HG03196 (cell line): ENCODE data around the gene GATA5.

Experiments used
- ATAC-seq: cut with Tn5 transposase; IDR thresholded peaks from one replicate; pipeline ENCODE4 v1.9.1; 2021; ENCODE audit not compliant: unreplicated experiment

GATA5 gene

DNA sequence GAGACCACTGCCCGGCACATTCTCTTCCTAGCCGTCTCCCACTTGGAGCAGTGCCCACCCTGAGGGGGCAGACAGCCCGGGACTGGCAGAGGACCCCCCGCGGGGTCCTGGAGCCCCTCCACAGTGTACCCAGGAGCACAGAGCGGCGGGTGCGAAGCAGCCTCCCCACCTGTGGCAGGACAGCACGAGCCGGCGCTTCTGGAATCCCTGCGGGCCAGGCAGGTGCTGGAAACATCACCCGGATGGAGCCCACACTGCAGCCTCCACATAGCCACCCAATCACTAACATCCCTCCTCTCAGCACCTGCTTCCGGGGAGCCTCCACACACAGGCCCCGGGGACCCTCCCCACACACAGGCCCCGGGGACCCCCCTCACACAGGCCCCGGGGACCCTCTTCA lies 18.7 kb downstream of the GATA5 start:
- ATAC-seq = no peak

DNA sequence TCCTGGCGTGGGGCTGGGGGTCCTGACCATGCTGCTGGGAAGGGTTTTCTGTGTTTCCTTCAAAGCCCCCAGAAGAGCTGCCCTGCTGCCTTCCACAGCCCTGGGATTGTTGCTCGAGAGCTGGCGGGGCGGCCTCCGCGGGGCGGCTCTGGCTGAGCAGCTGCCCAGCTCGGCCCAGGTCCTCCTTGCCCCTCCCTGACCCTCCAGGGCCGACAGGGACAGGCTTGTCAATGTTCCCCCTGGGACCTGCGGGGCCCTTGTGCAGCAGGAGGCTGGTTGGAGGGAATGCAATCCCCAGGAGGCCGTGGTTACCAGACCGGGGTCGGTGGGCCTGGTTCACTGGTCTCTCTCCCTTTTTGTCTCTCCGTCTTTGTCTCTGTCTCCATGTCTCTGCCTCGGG lies 19.9 kb downstream of the GATA5 start:
- no peak for ATAC-seq

DNA sequence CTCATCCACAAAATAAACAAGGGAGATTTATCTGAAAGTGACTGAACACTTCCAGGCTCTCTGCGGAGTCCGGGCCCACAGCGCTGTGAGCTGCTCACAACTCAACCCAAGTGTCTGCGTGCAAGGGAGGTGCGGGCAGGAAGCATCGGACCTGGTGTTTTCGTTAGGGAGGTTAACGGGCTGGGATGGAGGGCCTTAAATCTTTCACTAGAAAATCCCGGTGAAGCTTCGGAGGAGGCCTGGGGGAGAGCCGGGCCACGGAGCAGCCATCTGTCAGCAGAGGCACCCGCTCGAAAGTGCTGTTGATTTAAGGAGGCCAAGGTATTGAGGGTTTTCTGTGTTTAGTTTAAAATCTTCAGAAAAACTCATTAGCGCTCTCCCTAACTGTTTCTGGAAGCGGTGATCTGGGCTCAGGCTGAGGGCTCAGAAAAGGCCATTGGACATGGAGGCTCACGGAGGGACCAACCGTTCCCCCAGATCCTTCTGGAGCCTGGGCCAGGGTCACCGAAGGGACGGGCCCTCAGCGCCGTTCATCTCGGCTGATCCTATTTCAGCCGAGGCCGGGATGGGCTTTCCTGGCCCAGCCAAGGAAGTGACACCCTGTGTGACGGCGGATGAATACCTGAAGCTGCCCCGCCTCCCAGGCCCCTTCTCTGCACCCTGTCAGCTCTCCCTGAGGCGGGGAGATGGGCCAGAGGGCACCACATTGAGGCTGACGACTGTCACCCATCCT lies 20.7 kb downstream of the GATA5 start:
- no peak for ATAC-seq

GRCh38 chr20:62453186-62453808 lies 22.5 kb downstream of the GATA5 start:
- no peak for ATAC-seq

- no peak for ATAC-seq
Measured at GRCh38 chr20:62452475-62453095, 23.2 kb downstream of the GATA5 start.

DNA sequence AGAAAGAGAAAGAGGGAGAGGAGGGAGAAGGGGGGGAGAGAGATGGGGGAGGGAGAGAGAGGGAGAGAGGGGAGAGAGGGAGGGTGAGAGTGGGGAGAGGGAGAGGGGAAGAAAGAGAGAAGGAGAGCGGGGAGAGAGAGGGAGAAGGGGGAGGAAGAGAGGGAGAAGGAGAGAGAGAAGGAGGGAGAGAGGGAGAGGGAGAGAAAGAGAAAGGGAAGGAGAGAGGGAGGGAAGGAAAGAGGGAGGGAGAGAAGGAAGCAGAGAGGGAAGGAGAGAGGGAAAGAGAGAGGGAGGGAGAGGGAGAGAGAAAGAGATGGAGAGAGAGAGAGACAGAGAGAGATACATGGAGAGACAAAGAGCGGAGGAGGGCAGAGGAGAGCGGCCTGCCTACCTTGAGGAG lies 23.8 kb downstream of the GATA5 start:
- no peak for ATAC-seq

DNA sequence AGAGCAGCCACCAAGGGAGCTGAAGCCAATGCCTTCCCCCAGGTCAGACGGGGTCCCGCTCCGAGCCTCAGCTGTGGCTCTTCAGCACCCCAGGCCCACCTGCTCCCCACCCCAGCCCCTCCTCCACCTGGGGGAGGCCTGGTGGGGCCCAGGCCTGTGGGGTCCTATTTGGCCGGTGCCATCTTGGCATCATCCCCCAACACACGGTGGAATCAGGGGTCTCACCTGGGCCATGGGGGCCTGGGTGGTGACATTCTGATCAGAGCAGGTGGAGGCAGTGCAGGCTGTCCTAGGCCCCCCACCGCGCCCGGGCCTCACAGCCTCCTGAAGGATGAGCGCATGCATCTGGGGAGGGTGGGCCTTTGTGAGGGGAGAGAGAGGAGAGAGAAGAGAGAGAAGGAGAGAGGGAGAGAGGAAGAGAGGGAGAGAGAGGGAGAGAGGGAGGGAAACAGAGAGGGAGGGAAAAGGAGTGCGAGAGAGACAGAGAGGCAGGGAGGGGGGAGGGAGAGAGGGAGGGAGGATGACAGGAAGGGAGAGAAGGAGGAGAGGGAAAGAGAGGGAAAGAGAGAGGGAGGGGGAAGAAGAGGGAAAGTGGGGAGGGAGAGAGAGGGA lies 24.5 kb downstream of the GATA5 start:
- ATAC-seq = no peak

DNA sequence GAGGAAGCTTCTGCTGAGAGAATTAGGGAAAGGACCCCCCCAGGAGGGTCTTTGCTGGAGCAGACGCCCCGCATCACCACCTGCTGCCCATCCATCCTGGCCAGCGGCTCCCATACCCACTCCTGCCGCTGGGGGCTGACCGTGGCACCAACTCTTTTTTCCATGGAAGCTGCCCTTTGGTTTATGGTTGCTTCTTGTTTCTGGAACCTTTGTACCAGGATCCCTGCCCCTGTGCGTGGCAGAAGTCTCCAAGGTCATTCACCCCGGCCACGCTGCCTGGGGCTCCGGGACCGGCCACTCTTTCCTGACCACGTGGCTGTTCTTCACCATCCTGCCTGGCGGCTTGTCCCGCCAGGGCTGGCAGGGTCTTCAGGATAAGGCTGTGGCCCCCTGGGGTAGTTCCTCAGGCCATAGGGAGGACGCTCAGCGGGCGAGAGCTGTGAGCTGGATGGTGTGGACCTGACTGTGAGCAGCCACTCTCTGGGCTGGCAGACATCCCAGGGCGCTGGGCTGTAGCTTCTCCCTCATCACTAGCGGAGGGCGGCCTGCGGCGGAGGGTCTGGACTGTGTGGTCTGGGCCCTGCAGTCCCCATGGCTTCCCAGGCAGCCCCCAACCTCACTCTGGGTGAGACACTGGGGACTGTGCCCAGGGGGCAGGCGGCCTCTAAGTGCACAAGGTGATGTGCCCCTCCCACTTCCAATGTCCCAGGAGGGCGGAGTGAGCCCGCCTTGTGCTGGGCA lies 25.7 kb downstream of the GATA5 start:
- no peak for ATAC-seq

- ATAC-seq = no peak
Measured at GRCh38 chr20:62448788-62449187, 27.0 kb downstream of the GATA5 start.

DNA sequence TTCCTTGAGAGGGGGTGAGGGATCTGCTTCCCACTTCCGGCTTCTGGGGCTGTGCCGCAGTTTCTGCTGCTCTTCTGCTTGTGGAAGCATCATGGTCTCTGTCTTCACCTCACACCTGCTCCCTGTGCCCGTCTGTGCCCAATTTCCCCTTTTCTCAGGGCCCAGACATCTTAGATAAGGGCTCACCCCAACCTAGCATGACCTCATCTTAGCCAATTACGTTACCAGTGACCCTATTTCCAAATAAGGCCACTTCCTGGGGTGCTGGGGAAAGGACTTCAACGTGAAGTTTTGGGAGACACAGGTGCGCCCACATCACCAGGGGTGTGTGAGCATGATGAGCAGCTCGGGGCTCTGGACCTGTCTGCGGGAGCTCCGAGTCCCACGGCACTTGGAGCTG lies 27.8 kb downstream of the GATA5 start:
- ATAC-seq = no peak

DNA sequence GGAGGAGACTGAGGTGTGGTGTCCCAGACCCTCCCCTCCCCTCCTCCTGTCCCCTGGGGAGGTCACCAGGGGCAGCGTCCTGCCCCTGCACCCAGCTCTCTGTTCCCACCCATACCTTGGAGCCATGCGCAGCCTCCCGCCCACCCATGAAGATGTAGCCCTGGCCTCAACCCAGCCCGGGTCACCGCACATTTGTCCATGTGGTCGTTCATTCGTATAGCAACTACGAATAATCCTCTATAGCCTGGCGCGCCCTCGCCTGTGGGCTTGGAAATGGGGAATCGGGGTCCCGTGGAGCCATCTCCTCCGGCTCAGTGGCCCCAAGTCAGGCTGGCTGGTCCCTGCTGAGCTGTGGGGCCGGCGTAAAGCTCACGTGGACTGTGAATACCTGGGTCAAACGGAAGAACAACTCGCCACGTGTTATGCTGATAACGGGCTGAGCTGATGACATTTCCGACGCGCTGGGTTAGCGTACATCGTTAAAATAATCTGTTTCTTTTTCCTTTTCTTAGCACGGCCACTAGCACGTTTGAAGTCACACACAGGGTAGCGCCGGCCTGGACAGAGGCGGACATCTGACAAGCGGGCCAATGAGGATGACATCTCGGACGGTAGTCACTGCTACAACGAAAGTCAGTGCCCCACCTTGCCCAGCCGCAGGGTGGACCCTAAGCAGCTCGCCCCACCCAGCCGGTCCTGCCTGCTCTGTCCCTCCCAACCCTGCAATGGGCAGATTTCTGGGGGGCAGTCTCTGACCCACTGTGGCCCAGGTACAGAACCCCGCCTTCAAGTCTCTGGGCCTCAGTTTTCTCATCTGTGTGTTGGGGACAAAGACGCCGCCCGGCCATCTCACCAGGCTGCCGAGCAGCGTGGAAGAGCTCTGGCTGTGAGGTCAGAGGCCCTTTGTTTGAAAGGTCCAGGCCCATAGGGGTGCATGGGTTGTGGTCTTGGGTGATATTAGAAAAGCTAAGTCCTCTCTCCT lies 28.6 kb downstream of the GATA5 start:
- no peak for ATAC-seq

DNA sequence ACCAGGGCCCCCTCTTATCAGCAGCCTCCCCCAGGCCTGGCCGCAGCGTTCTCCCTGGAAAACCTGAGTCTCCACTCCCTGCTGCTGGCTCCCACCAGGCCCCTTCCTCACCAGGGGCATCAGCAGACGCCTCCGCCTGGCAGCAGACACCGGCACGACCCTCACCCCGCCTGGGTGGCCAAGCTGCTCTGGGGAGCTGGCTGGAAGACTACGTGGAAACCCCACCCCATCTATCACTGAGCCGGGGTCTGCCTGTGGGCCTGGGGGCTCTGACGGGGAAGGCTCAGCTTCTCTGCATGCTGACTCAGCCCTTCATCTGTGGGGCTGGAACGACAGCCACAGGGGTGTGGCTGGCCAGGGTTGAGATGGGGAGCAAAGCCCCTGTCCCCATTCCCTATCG lies 29.3 kb downstream of the GATA5 start:
- no peak for ATAC-seq

DNA sequence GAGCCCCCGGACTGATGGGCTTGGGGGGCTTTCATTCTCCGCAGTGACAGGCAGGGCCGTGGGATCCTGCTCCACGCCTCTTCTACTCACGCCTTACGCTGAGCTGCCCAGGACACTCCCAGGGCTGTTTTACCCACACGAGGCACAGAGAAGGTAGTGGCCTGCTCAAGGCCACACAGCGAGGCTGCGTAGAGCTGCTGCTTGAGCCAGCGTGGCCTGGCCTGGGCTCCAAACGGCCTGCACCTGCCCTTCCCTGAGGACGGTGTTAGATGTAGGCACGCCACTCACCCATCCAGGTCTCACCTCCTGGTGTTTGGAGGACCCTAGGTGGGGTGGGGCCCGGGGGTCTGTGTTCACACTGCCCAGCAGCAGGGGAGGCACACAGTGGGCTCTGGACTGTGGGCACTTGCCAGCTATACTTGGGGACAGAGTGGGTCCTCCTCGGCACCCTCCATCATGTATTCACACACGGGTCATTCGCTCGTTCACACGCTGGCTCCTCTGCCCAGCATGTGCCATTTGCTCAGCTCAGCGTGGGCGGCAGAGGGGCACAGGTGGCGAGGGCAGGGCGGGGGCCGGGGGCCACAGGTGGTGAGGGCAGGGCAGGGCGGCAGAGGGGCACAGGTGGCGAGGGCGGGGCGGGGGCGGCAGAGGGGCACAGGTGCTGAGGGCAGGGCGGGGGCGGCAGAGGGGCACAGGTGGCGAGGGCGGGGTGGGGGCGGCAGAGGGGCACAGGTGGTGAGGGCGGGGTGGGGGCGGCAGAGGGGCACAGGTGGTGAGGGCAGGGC lies 30.0 kb downstream of the GATA5 start:
- ATAC-seq = no peak

- no peak for ATAC-seq
Measured at GRCh38 chr20:62444286-62444685, 31.5 kb downstream of the GATA5 start.

- no peak for ATAC-seq
Measured at GRCh38 chr20:62441987-62442539, 33.7 kb downstream of the GATA5 start.

- ATAC-seq = no peak
Measured at GRCh38 chr20:62439218-62439617, 36.6 kb downstream of the GATA5 start.

DNA sequence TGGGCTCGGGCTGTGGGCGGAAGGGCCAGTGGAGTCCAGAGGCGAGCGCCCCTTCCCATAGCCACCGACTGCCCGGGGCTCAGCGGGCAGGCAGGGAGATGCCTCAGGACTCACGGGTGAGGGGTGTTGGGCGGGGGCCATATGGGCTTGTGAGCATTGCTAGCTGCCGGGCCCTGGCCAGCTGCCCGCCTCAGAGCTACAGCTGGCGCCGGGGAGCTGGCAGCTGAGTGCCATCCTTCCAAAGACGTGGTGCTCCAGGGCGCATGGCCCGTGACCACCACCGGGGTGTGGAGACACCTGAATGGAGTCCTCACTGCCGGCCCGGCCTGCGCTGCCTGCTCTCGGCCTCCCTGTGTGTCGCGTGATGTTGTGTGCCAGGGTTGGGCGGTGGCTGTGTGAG lies 37.9 kb downstream of the GATA5 start:
- no peak for ATAC-seq

- ATAC-seq = no peak
Measured at GRCh38 chr20:62437496-62437895, 38.3 kb downstream of the GATA5 start.

GRCh38 chr20:62436692-62437091 lies 39.1 kb downstream of the GATA5 start:
- ATAC-seq = no peak
